Skeletal muscle cell (primary cell): ENCODE data around the gene ZNF678.
A peak's percentile ranks its signal among the peaks of the same experiment; 100 is the strongest.

Experiments
- DNase-seq: peaks from one replicate; pipeline ENCODE4 v3.0.0-alpha.2; 2010; ENCODE audit warnings: low read depth
- H3K4me3 ChIP-seq: 2 replicates; pipeline ENCODE4 v1.5.1; 2011; ENCODE audit warnings: low read depth, mild to moderate bottlenecking, control low read depth, low read length, moderate library complexity

ZNF678 gene

DNA sequence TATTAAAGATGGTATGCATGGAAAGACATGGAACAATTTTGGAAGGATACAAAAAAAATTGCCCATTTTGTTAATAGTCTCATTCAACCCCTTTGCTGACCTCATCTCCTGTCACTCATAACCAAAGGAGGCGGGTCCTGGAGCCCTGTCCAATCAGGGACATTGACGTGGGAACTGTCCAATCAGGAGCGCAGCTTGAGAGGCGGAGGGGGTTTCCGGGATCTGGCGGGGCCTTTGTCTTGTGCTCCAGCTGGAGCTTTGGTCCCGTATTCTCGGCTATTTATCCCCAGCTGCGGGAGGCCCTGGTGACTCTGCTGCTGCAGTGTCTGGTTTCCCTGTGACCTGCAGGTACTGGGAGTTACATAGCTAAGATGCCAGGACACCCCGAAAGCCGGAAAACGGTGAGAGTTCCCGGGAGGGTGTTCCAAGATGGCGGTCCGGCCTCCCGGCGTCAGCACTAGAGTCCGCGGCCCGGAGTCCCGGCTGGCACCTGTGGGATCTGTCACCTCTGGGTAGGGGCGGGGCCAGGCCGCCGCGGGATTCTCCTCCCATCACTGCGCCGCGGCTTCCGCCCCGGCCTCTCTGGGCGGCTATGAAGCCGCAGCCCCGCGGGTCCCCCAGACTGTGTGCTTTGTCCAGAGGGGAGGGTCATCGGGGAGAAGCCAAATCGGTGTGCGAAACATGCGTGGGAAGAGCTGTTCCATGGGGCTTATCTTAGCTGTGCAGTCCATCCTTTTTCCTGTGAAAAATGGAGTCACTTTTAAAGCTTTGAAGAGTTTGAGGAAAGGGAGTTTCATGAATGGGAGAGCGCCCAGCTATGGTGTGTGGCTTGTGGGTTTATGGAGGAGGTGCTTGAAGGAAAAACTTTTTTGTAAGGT is at the start of gene ZNF678:
Gene ZNF678, plus strand, starts transcription at position 233 of the 878 bp plus-strand sequence. CDS start 87,436 bp downstream, outside the sequence.
- peak within 1 kb of the TSS; percentile 84 for H3K4me3 ChIP-seq
- peak; percentile 72 for DNase-seq

DNA sequence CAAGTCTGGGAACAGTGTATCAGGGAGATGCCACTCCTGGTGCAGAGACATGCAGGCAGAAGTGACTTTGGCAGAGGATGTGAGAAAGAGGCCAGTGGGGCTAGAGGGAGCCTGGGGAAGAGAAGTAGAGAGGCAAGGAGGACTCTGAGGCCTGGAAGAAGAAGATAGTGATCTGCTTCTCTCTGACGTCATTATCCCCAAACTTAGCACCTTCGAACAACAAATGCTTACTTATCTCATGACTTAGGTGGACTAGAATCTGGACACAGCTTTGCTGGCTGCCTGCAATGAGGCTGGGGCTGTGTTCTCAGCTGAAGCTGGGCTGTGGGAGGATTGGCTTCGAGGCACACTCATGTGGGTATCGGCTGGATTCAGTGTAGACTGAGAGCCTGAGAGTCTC is 44.5 kb upstream of the ZNF678 start:
- no peak overlapping the region for H3K4me3 ChIP-seq
- DNase-seq, result no peak

DNA sequence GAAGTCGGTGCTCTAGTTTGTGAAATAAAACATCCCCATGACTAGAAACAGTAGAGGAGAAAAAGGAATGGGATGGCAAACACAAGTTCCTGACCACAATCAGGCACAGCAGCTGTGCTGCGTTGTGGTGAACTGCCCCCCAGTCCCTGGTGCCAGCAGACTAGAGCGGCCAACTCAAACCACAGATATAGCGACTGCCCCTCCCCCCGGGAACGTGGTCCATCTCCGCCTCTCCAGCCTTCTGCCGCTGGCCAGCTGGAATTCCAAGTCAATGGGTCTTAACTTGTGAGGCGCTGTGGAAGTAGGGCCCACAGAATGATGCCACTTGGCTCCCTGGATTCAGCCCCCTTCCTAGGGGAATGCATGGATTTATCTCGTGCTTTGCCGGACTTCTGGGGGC is 41.6 kb upstream of the ZNF678 start:
- DNase-seq, result no peak
- H3K4me3 ChIP-seq, result no peak overlapping the region

DNA sequence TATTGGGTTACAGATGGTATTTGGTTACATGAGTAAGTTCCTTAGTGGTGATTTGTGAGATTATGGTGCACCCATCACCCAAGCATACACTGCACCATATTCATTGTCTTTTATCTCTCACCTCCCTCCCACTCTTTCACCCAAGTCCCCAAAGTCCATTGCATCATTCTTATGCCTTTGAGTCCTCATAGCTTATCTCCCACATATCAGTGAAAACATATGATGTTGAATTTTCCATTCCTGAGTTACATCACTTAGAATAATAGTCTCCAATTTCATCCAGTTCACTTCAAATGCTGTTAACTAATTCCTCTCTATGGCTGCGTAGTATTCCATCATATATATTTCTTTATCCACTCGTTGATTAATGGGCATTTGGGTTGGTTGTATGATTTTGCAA is 36.8 kb upstream of the ZNF678 start:
- no peak for DNase-seq
- H3K4me3 ChIP-seq, result no peak overlapping the region

DNA sequence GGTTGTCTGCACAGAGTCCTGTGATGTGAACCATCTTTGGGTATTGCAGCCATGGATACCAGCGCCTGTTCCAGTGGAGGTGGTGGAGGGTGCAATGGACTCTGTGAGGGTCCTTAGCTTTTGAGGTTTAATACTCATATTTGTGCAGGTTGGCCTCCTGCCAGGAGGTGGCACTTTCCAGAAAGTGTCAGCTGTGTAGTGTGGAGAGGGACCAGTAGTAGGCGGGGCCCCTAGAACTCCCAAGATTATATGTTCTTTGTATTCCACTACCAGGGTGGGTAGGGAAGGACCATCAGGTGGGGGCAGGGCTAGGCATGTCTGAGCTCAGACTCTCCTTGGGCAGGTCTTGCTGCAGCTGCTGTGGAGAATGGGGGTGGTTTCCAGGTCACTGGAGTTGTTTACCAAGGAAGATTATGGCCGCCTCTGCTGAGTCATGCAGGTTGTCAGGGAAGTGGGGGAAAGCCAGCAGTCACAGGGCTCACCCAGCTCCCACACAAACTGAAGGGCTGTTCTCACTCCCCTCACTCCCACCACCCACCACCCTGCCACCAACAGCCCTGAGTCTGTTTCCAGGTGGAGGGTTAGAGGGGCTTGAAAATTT is 31.2 kb upstream of the ZNF678 start:
- no peak for DNase-seq
- no peak overlapping the region for H3K4me3 ChIP-seq

DNA sequence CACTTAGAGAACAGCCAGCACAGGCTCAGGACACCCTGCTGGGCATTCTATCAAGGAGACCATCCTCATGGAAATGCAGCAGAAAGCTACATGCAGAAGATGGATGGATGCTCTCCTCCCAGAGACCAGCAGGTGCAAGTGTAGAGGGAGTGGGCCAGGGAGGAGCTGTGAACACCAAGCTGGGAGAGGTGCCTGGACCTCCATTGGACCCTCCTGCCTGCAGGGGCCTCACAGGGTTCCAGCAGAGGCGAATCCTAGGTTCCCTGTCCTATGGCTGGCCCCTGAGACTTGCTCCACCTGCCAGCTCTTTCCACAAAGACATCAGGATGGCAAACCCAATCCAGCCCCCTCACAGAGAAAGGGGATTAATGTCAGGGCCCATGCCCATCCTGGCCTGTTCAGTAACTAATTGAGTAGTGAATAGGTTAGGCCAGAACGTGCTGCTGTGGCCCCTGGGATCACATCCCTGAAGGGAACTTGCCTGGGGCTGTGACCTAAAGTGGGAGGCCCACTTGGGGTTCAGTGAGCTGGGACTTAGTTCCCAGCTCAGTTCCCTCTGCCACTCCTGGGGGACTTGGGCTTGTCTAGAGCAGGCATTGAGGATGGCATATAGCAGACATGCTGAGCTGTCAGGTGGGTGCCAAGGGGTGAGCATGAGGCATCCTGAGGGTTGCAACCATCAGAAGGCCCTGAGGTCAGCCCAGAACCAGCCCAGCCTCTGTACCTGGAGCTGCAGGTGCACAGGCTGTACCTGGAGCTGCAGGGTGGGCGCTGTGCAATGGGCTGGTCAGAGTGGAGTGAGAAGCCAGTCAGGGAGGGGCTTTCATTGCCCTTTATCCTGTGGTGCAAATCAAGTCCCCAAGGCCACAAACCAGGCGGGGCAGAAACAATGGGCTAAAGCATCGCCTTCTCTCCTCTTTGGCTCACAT is 22.9 kb upstream of the ZNF678 start:
- DNase-seq, result no peak
- H3K4me3 ChIP-seq, result no peak overlapping the region

DNA sequence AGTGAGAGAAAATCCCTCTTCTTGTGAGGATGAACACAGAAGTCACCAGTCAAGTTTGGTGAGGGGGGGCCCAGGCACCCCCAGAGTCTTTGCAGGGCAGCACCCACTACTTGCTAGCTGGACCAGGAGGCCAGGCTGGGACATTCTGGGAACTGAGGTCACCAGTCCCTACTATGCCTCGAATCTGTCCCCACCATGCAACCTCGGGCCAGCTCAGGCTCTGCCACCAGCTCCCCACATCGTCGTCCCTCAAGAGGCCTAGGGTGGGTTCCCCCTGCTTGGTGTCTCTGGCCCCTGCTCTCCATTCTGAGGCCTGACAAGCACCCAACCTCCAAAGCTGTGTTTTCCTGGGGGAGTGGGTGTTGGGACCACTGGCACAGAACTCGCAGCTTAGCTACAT is 22.2 kb upstream of the ZNF678 start:
- no peak overlapping the region for H3K4me3 ChIP-seq
- no peak for DNase-seq

DNA sequence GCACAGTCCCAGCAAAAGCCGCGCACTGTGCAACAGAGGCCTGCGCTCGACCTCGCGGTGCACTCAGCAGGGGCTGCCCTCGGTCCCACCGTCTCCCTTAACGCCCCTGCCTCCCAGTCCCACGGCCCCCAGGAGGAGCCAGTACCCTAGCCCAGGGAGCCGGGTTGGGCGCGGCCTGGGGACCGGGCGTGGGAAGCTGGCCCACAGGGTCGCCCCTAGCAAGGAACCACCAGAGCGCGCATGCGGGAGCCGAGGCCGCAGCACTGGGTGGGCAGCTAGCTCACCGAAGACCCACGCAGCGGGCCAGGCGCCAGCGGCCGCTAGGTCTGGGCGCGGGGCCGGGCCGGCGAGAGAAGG is 21.6 kb upstream of the ZNF678 start:
- H3K4me3 ChIP-seq, result peak overlapping the region; percentile 66
- DNase-seq, result no peak

DNA sequence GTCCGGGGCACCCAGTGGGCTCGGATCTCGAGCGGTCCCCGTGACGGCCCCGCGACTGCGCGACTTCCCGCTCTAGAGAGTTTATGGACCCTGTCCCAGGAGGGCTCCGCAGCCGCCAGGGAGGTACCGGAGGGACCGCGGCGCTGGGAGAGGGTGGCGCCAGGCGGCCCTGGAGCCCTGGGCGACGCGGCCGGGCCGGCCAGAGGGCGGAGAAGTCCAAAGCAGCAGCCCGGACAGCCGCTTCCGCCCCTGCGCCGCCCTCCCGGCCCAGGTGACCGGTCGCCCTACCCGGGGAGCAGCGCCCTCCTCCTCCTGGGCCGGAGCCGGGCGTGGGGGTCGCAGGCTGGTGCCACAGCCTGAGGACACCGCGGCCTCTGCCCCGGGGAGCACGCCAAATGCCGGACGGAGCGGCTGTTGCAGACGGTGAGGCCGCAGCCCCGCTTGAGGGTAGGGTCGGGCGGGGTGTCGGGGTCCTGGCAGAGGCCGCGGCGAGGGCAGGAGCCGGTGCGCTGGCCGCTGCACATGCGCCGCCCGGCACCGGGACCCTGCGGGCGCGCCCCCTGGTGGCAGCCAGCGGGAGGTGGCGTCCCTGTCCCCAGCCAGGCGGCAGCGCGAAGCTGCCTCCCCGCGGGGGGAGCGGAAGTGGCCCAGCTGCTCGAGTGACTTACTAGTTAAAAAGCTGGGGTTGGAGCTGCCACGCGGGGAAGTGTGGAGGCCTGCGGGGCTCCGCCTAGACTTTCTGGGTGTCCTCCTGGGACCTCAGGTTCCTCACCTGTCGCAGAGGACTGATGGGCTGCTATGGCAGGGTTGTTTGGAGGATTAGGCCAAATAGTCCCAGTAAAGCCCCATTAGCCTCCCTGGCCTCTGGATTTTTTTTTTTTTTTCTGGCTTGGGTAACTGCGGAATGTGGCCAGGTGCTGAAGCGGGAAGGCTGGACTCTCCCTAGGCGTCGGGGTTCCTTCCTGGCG is 20.9 kb upstream of the ZNF678 start:
- peak overlapping the region; percentile 66 for H3K4me3 ChIP-seq

DNA sequence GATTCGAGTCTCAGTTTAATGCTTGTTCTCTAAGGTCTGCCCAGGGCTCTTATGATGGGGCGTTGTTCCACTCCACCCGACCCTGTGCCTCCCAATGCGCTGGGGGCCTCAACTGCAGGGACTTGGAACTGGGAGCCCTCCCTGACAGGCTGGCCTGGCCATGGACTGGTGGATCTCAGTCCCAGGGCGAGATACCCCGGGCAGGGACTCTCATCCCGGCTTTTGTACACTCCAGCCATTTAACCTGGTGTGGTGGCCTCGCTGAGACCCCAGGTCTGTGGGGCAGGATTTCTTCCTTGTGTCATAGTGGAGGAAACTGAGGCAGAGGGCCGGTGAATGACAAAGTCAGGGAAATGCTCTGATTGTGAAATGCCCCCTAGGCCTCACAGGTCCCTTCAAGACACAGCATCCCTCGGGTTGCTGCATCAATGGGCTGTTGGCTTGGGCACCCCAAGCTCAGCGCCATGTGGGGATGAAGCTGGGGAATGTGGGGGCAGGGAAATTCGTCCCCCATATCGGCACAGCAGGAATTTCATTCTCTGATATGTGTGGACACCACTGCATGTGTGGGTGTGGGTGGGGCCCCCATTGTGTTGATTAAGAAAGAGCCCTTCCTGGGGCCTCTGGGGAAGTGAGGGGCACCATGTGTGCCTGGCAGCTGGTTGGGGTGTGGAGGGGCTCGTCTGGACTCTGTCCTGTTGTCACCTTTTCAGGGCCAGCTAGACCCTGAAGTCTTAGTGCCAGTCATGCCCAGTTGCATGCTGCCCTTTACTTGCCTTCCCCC is 19.9 kb upstream of the ZNF678 start:
- no peak for DNase-seq
- no peak overlapping the region for H3K4me3 ChIP-seq

More for the DNA sequence above, 20.9 kb upstream of the ZNF678 start:
- DNase-seq, result peak; percentile 15

DNA sequence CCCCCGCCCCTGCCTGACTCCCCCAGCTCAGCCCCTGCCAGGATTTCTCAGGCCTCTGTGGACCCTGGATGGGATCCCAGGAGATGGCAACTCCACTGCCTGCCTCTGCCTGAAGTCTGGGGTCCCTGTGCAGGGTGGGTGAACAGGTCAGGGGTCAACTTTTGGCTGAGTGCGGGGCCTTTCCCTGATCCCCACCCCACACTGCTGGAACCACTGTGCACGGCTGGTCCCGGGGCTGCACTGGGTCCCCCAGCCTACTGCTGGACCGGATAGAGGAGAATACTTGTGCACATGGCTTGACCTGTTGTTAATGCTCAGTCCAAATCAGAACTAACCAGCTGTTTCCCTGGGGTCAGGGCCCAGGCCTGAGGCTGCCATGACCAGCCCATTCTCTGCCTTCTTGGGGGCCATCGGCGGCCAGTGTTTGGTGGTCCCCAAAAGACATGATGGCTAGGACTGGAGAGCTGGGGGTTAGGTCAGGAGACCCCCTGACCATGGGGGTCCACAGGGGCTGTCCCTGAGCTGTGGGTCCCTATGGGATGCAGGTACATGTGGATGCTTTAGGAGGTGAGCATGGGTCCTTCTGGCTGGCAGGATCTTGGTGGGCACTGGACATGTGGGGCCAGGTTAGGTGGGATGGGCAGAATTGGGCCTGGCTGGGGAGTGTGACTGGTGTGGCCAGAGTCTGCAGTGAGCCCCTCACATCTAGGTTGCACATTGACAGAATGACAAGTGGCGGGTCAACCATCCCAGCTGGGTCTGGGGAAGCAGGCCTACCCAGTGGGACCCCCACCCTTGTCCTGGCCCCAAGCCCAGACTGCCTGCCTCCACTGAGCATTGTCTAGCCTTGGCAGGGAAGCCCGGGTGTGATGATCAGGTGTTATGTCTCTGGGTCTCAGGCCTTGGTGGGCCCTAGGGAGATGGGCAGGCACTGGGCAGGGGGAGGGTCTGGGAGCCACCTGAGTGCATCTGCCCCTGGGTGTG is 19.0 kb upstream of the ZNF678 start:
- H3K4me3 ChIP-seq, result no peak overlapping the region
- no peak for DNase-seq

DNA sequence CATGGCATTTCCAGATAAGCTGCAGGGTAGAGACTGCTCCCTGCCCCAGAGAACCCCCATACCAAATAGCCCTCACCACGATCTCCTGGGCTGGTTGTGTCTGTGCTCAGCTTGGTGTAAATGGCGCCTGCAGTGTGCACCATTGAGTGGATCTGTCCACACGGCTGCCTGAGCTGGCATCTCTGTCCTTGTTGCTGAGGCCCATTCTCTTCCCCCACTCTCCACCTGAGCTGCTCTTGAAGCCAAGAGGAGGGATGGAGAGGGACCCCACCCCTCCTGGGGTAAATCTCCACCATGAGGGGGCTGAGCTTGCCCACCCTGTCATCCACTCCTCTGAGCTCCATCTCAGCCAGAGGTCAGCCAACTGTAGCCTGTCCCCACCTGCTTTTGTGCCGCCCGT is 18.0 kb upstream of the ZNF678 start:
- H3K4me3 ChIP-seq, result no peak overlapping the region
- DNase-seq, result no peak

DNA sequence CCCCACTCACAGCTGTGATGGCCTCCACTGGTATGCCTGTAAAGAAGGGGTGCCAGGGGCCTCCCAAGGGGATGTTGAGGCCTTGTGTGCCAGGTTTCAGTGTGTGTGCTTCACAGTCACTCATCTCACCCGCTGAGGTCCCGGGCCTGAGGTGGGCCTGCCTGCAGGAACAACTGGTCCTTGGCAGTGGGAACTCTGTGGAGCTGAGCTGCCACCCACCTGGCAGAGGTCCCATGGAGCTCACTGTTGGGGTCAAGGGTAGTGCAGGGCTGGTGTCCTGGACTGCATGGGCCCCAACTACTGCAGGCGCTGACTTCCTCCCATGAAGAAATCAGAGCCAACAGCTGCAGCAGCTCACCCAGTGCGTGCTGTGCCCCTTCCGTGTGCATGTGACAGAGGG is 17.3 kb upstream of the ZNF678 start:
- DNase-seq, result no peak

DNA sequence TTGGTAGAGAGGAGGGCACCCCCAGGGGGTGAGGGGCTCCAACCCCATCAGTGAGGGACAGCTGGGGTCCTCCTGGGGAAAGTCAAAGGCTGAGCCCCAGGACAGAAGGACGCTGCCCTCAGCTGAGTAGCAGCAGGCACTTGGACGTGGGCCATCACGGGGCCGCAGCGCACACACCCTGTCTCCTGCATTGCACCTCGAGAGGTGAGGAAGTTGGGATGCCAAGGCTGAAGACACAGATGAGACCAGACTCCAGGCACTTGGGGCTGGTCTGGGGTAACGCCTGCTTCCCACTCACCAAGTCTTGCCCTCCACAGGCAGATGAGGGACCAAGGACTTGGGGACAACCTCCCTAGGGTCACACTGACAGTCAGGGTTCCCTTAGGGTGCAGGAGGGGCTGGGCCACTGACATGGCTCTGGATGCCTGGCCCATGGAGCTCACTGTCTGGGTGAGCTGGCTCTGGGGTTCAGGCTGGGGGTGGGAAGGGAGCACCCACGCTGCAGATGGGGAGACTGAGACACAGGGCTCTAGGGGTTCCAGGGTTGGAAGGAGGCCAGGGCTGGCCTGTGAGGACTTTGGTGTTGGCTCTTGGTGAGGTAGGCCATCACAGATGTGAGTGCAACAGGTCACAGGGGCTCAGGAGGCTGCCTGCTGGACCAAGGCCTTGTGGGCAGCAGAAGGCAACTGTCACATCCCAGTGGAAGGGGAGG is 16.6 kb upstream of the ZNF678 start:
- DNase-seq, result no peak
- H3K4me3 ChIP-seq, result no peak overlapping the region

More for the DNA sequence above, 17.3 kb upstream of the ZNF678 start:
- H3K4me3 ChIP-seq, result no peak overlapping the region

DNA sequence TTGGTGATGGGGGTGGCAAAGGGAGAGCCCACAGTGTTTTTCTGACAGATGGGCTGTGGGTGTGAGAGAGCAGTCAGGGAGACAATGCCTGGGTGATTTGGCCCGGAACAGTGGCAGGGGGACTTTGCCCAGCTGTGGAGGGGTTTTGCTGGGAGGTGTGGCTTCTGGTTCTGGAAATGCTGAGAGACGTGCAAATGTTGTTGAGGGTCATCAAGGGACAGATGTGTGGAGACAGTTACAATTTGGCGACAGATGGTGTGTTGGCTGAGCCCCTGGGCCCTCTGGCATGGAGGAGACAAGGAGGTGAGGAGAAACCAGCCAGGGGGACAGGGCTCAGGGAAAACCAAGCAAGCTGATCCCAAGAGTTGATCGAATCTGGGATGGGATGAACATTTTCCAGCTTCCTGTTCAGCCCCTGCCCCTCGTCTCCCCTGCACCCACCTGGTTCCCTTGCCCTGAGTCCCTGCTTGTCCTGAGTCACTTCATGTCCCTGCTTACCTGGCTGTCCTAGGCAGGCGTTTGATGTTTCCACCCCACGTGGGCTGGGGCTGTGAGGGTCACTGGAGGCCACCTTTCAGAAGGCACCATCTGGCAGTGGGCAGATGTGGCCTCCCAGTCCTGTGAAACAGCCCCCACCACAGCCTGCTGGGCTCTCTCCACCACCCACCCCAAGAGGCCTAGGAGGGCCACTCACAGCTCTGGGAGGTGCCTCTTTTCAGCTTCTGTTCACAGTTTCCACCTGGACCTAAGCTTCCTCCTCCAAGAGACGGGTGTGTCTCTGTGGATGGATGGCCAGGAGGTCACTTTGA is 15.8 kb upstream of the ZNF678 start:
- no peak for DNase-seq
- H3K4me3 ChIP-seq, result no peak overlapping the region

DNA sequence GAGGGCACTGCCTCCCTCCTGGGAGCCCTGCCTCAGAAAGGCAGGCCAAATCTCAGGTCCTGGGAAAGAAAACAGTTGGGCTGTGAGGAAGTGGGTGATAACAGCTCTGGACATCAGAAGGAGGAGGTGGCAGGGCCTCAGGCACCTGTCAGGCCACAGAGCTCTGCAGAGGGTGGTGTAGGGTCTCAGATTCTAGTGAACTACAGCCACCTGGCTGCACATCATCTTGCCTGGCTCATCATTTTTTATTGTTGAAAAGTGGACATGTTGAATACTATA is 15.3 kb upstream of the ZNF678 start:
- no peak for DNase-seq
- H3K4me3 ChIP-seq, result no peak overlapping the region
